BJ (cell line): ENCODE measurements around the gene TPRN. TPM values are rescaled to one million over a fixed set of nuclear protein-coding genes. Genes with fewer than 3 reads are reported as not detected.
A peak's percentile ranks its signal among the peaks of the same experiment; 100 is the strongest.

ENCODE experiments used
- CTCF ChIA-PET: fragments of 350-600 bp; formaldehyde crosslinking; extraction: SDS; loops from one replicate; lab custom pipeline; 2021; ENCODE audit warnings: antibody characterized with exemption, inconsistent platforms; lab: Yijun Ruan, JAX
- POLR2A ChIA-PET: fragments of 300-600 bp; sonication (Branson Sonifier 250); formaldehyde crosslinking; extraction: SDS; loops from one replicate; lab custom pipeline; 2021; ENCODE audit warnings: antibody characterized with exemption; lab: Charles Lee
- DNase-seq: peaks from one replicate; pipeline ENCODE4 v3.0.0-alpha.2; 2011; ENCODE audit warnings: low read depth
- H3K27me3 ChIP-seq: 2 replicates; pipeline ENCODE4 v1.6.0; 2011; ENCODE audit warnings: low read length; ENCODE audit not compliant: control insufficient read depth, insufficient read depth
- H3K36me3 ChIP-seq: 2 replicates; pipeline ENCODE4 v1.5.1; 2011; ENCODE audit warnings: low read length; ENCODE audit not compliant: control insufficient read depth, insufficient read depth
- H3K4me3 ChIP-seq: 2 replicates; pipeline ENCODE4 v1.5.1; 2011; ENCODE audit warnings: low read depth, mild to moderate bottlenecking, control low read depth, low read length
- polyA plus RNA-seq: library from polyadenylated mRNA; depleted of rRNA; stranded (reverse); fragments of >200 nt; gene quantifications from 2 replicates; pipeline ENCODE4 v1.2.3, GENCODE V29; 2011
- TF ChIP-seq, protein P1 (sequence below): IDR thresholded peaks from 2 replicates; pipeline ENCODE4 v1.5.1; 2011; ENCODE audit warnings: low read depth, mild to moderate bottlenecking, control low read depth, inconsistent platforms, low read length, moderate library complexity; ENCODE audit not compliant: insufficient read depth

TPRN gene
- polyA plus RNA-seq, 1 experiment: 3.5 TPM

GRCh38 chr9:137212520-137212919 lies 12.0 kb upstream of the TPRN start:
- TF ChIP-seq, protein P1, sequence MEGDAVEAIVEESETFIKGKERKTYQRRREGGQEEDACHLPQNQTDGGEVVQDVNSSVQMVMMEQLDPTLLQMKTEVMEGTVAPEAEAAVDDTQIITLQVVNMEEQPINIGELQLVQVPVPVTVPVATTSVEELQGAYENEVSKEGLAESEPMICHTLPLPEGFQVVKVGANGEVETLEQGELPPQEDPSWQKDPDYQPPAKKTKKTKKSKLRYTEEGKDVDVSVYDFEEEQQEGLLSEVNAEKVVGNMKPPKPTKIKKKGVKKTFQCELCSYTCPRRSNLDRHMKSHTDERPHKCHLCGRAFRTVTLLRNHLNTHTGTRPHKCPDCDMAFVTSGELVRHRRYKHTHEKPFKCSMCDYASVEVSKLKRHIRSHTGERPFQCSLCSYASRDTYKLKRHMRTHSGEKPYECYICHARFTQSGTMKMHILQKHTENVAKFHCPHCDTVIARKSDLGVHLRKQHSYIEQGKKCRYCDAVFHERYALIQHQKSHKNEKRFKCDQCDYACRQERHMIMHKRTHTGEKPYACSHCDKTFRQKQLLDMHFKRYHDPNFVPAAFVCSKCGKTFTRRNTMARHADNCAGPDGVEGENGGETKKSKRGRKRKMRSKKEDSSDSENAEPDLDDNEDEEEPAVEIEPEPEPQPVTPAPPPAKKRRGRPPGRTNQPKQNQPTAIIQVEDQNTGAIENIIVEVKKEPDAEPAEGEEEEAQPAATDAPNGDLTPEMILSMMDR: no peak
- Histone ChIP-seq H3K27me3 (no peaks in the 10 kb centered on the region), H3K36me3 (peaks cover 2% of the 10 kb centered on the region), H3K4me3 (no peak overlapping the region)
- CTCF ChIA-PET: no interaction called here
- POLR2A ChIA-PET: no interaction called here
- DNase-seq: no peak

- Histone ChIP-seq H3K27me3 (no peaks in the 10 kb centered on the region), H3K4me3 (no peak overlapping the region), H3K36me3 (peaks cover 2% of the 10 kb centered on the region)
- TF ChIP-seq, protein P1: no peak
- CTCF ChIA-PET: interaction anchor here (1.6 kb wide), 1 partner anchor 22 kb away, joined by 3 read pairs; no protein-coding TSS in a partner anchor
- no peak for DNase-seq
- POLR2A ChIA-PET: no interaction called here
Measured at GRCh38 chr9:137211532-137211931, 11.0 kb upstream of the TPRN start.

- Histone ChIP-seq H3K27me3 (no peaks in the 10 kb centered on the region), H3K36me3 (peaks cover 2% of the 10 kb centered on the region), H3K4me3 (peak overlapping the region; percentile 79)
- DNase-seq: no peak
- CTCF ChIA-PET: interaction anchor here (1.5 kb wide), 1 partner anchor 30 kb away, joined by 4 read pairs; no protein-coding TSS in a partner anchor
- TF ChIP-seq, protein P1: no peak
- POLR2A ChIA-PET: interaction anchor here (0.5 kb wide), 1 partner anchor 34 kb away, joined by 3 read pairs; the partner anchor contains the start of gene TUBB4B
Measured at GRCh38 chr9:137206602-137207001, 6.1 kb upstream of the TPRN start.

DNA sequence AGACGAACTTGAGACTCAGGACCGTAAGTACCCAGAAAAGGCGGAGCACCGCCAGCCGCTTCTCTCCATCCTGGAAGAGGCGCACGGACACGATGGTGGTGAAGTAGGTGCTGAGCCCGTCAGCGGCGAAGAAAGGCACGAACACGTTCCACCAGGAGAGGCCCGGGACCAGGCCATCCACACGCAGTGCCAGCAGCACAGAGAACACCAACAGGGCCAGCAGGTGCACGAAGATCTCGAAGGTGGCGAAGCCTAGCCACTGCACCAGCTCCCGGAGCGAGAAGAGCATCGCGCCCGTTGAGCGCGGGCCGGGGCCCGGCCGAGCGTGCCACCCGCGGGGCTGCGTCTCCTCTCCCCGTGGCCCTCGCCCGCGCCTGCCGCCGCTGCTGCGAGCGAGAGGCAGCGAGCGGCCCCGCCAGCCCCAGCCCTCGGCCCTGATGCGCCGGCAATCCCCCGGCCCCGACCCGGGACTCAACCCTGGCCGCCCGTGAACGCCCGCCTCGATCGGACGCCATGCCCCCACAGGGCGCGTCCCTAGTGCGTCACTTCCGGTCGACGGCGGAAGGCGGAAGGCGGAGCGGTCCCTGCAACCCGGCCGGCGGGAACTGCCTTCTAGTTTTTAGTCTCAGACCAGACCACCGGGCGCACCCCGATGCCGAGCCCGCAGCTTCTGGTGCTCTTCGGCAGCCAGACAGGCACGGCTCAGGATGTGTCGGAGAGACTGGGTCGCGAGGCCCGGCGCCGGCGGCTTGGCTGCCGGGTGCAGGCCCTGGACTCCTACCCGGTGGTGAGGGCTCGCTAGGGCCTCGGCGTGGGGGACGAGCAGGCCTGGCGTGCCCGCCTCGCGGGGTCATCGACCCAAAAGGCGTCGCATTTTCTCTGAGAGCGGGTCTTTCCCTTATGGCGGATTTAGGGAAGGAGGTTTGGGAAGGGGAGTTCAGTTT lies 4.9 kb upstream of the TPRN start, which contains the start of the genes NDOR1 and TMEM203:
Gene NDOR1, plus strand, starts transcription at position 575 of the 944 bp plus-strand sequence. Its CDS starts 78 bp downstream, at position 653.
Gene TMEM203, minus strand, starts transcription at position 523 of the 944 bp plus-strand sequence. Its CDS starts 234 bp downstream, at position 289.
- TF ChIP-seq, protein P1: no peak
- ChIA-PET POLR2A (interaction anchor here (0.7 kb wide), 1 partner anchor 22 kb away, joined by 6 read pairs; no protein-coding TSS in a partner anchor), CTCF (interaction anchor here (1.1 kb wide), 1 partner anchor 11 kb away, joined by 3 read pairs; no protein-coding TSS in a partner anchor)

GRCh38 chr9:137204731-137205125 lies 4.2 kb upstream of the TPRN start:
- CTCF ChIA-PET: interaction anchor here (1.1 kb wide), 1 partner anchor 12 kb away, joined by 3 read pairs; no protein-coding TSS in a partner anchor
- H3K27me3 ChIP-seq: no peaks in the 10 kb centered on the region
- H3K4me3 ChIP-seq: peak overlapping the region; percentile 79
- DNase-seq: no peak
- POLR2A ChIA-PET: interaction anchor here (0.7 kb wide), 1 partner anchor 23 kb away, joined by 6 read pairs; no protein-coding TSS in a partner anchor
- TF ChIP-seq, protein P1: no peak
- H3K36me3 ChIP-seq: no peaks in the 10 kb centered on the region; the same call in 1 of the 2 replicates

More for the DNA sequence above, 4.9 kb upstream of the TPRN start, which contains the start of the genes NDOR1 and TMEM203:
- H3K4me3 ChIP-seq: peak within 1 kb of the TSS; percentile 79
- no peak for DNase-seq
- peaks cover 2% of the 10 kb centered on the region for H3K36me3 ChIP-seq
- no peaks in the 10 kb centered on the region for H3K27me3 ChIP-seq
